CD14-positive monocyte (primary cell): ENCODE measurements around the gene KCNC1. TPM values are rescaled to one million over a fixed set of nuclear protein-coding genes. Genes with fewer than 3 reads are reported as not detected.

Source experiments
- DNase-seq, 3 donors: peaks; one replicate each; pipeline ENCODE4 v3.0.0-alpha.2; 2011 to 2022
- H2AFZ ChIP-seq: 2 replicates; pipeline ENCODE4 v1.6.0; 2012; ENCODE audit warnings: mild to moderate bottlenecking, low read depth, low read length, inconsistent platforms; ENCODE audit not compliant: insufficient read depth, poor library complexity, severe bottlenecking
- H3K27ac ChIP-seq, 2 donors: 1 replicate in 1 of 2; 2 replicates in 1 of 2; pipeline ENCODE4 v1.5.1; 2012 to 2013; ENCODE audit warnings: low read length in 2 of 2, control low read depth in 1 of 2, inconsistent platforms in 1 of 2, low read depth in 1 of 2, mild to moderate bottlenecking in 1 of 2
- H3K27me3 ChIP-seq, 2 donors: one replicate each; pipeline versions ENCODE4 v1.6.0 to v1.6.1; 2011 to 2013; ENCODE audit warnings: low read length in 2 of 2; ENCODE audit not compliant: control insufficient read depth in 2 of 2, insufficient read depth in 2 of 2
- H3K36me3 ChIP-seq, 2 donors: replicated peaks in 1 of 2; 1 replicate in 1 of 2; 2 replicates in 1 of 2; pipeline versions ENCODE4 v1.5.1 to v1.6.1; 2012 to 2013; ENCODE audit warnings: low read length in 2 of 2, control low read depth in 1 of 2, inconsistent platforms in 1 of 2, mild to moderate bottlenecking in 1 of 2; ENCODE audit not compliant: insufficient read depth in 2 of 2, control insufficient read depth in 1 of 2
- H3K4me1 ChIP-seq, 2 donors: 1 replicate in 1 of 2; 2 replicates in 1 of 2; pipeline versions ENCODE4 v1.5.1 to v1.6.1; 2012 to 2013; ENCODE audit warnings: low read length in 2 of 2, control low read depth in 1 of 2, inconsistent platforms in 1 of 2, mild to moderate bottlenecking in 1 of 2, moderate library complexity in 1 of 2; ENCODE audit not compliant: insufficient read depth in 2 of 2, control insufficient read depth in 1 of 2
- H3K4me2 ChIP-seq: replicated peaks from 2 replicates; pipeline ENCODE3; 2012; ENCODE audit warnings: low read length, moderate library complexity, mild to moderate bottlenecking; ENCODE audit not compliant: poor library complexity, severe bottlenecking; ENCODE audit errors: extremely low read depth
- H3K4me3 ChIP-seq, 3 experiments: fragments of 200-600 bp in 1 of 3; sonication (generic) in 1 of 3; replicated peaks in 1 of 3; 1 replicate in 2 of 3; 2 replicates in 1 of 3; pipeline ENCODE4 v1.5.1; 2011 to 2013; ENCODE audit warnings: low read length in 3 of 3, mild to moderate bottlenecking in 3 of 3, control low read depth in 2 of 3, low read depth in 2 of 3, inconsistent platforms in 1 of 3, moderate library complexity in 1 of 3
- H3K79me2 ChIP-seq: 2 replicates; pipeline ENCODE4 v1.6.0; 2012; ENCODE audit warnings: mild to moderate bottlenecking, control low read depth, inconsistent platforms, low read length, moderate library complexity; ENCODE audit not compliant: insufficient read depth
- H3K9ac ChIP-seq: 2 replicates; pipeline ENCODE4 v1.6.0; 2017; ENCODE audit warnings: low read length, mild to moderate bottlenecking; ENCODE audit not compliant: insufficient read depth, poor library complexity, severe bottlenecking
- H3K9me3 ChIP-seq, 2 donors: replicated peaks in 1 of 2; 1 replicate in 1 of 2; 2 replicates in 1 of 2; pipeline versions ENCODE4 v1.5.1 to v1.6.1; 2012 to 2013; ENCODE audit warnings: low read length in 2 of 2, control low read depth in 1 of 2; ENCODE audit not compliant: control insufficient read depth in 1 of 2, insufficient read depth in 1 of 2
- H4K20me1 ChIP-seq: 2 replicates; pipeline ENCODE4 v1.6.0; 2012; ENCODE audit warnings: mild to moderate bottlenecking, low read length, control low read depth, moderate library complexity; ENCODE audit not compliant: insufficient read depth
- H3K27ac Mint-ChIP-seq, 7 donors: one replicate each; pipeline ENCODE4 v1.8.0; 2020; ENCODE audit warnings: mild to moderate bottlenecking in 7 of 7, mixed read lengths in 7 of 7, moderate library complexity in 6 of 7, inconsistent platforms in 2 of 7
- H3K27me3 Mint-ChIP-seq, 3 donors: one replicate each; pipeline ENCODE4 v1.8.0; 2021 to 2022; ENCODE audit warnings: low read depth in 3 of 3, mild to moderate bottlenecking in 3 of 3, mixed read lengths in 3 of 3, moderate library complexity in 3 of 3, inconsistent platforms in 1 of 3
- H3K36me3 Mint-ChIP-seq, 2 donors: one replicate each; pipeline ENCODE4 v1.8.0; 2020; ENCODE audit warnings: mixed read lengths in 2 of 2, inconsistent platforms in 1 of 2, mild to moderate bottlenecking in 1 of 2
- H3K4me1 Mint-ChIP-seq: one replicate; pipeline ENCODE4 v1.8.0; 2020; ENCODE audit warnings: mild to moderate bottlenecking, mixed read lengths
- H3K4me3 Mint-ChIP-seq, 2 donors: one replicate each; pipeline ENCODE4 v1.8.0; 2020; ENCODE audit warnings: mild to moderate bottlenecking in 2 of 2, mixed read lengths in 2 of 2, moderate library complexity in 1 of 2
- H3K9me3 Mint-ChIP-seq, 7 donors: one replicate each; pipeline ENCODE4 v1.8.0; 2020 to 2022; ENCODE audit warnings: mixed read lengths in 7 of 7, mild to moderate bottlenecking in 6 of 7, moderate library complexity in 6 of 7, inconsistent platforms in 2 of 7
- WGBS: methylation state at CpG from one replicate; pipeline ENCODE4 v1.1.5; 2013; ENCODE audit warnings: missing lambda C conversion rate; ENCODE audit not compliant: insufficient coverage; 5-methylcytosine and 5-hydroxymethylcytosine counted together
- intact Hi-C, 2 donors: fragments of 100-400 bp; cut with micrococcal nuclease; formaldehyde crosslinking; loops; one replicate each; pipeline versions ENCODE4 v1.15.0 to v1.15.1; 2023
- polyA plus RNA-seq, 3 donors: library from polyadenylated mRNA; depleted of rRNA in 1 of 3; unstranded in 2 of 3; stranded (reverse) in 1 of 3; fragments of 300-500 nt in 2 of 3; fragments of >200 nt in 1 of 3; fragmentation: Illumina TruSeq in 2 of 3; gene quantifications; 1 replicate in 2 of 3; 2 replicates in 1 of 3; pipeline ENCODE4 v1.2.3, GENCODE V29; 2012 to 2021
- TF ChIP-seq, protein P1 (sequence below): fragments of 200-600 bp; IDR thresholded peaks from one replicate; pipeline ENCODE4 v1.8.0; 2022; ENCODE audit warnings: antibody characterized with exemption, mild to moderate bottlenecking

Gene KCNC1
- polyA plus RNA-seq, 3 donors: not detected

DNA sequence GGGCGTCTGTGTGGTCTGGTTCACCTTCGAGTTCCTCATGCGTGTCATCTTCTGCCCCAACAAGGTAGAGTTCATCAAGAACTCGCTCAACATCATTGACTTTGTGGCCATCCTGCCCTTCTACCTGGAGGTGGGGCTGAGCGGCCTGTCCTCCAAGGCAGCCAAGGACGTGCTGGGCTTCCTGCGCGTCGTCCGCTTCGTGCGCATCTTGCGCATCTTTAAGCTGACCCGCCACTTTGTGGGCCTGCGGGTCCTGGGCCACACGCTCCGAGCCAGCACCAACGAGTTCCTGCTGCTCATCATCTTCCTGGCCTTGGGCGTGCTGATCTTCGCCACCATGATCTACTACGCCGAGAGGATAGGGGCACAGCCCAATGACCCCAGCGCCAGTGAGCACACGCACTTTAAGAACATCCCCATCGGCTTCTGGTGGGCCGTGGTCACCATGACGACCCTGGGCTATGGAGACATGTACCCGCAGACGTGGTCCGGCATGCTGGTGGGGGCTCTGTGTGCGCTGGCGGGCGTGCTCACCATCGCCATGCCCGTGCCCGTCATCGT, 37.3 kb downstream of the KCNC1 start:
- no peak overlapping the region for H3K4me3 Mint-ChIP-seq

DNA sequence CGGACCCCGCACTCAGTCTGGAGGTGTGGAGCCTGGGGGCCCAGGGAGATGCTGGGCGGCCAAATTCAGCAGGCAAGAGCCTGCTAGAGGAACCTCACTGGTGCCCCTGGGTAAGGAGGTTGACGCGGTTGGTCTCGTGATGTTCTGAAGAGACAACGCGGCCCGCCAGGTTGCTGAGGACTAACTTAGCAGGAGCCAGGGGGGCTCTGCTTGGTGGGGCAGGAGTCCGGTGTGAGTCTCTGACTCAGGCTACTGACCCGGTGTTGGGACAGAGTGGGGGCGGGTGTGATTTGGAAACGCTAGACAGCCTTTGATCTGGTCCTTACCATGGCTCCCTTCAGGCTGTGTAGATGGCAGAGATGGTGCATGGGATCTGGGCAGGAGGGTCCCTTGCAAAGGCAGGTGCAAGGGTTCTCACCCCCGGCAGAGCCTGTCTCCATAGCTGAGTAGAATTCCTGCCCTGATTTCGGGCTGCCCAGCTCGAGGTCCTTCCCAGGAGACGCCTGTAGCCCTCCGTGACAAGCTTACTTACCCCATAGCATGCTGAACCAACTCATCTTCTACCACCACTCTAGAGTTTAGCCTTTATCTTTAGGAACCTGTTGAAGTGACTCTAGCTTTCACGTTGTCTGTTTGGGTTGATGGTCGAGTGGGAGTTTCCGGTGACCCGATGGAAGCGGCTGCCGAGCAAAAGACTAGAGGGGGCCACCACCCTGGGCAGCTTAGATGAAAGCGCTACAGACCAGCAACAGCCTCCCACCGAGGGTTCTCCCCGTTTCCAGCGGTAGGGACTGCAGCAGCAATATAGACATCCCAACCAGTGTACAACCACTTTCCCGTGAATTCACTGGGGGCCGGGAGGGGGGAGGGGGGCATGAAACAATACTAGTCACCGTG, 38.4 kb downstream of the KCNC1 start:
- H3K4me3 ChIP-seq: no peak overlapping the region
- peak overlapping the region in 2 of 7 donors; percentile 18 to 41 for H3K27ac Mint-ChIP-seq
- TF ChIP-seq, protein P1, sequence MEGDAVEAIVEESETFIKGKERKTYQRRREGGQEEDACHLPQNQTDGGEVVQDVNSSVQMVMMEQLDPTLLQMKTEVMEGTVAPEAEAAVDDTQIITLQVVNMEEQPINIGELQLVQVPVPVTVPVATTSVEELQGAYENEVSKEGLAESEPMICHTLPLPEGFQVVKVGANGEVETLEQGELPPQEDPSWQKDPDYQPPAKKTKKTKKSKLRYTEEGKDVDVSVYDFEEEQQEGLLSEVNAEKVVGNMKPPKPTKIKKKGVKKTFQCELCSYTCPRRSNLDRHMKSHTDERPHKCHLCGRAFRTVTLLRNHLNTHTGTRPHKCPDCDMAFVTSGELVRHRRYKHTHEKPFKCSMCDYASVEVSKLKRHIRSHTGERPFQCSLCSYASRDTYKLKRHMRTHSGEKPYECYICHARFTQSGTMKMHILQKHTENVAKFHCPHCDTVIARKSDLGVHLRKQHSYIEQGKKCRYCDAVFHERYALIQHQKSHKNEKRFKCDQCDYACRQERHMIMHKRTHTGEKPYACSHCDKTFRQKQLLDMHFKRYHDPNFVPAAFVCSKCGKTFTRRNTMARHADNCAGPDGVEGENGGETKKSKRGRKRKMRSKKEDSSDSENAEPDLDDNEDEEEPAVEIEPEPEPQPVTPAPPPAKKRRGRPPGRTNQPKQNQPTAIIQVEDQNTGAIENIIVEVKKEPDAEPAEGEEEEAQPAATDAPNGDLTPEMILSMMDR: no peak
- peaks cover 0 to 2% (median 0%) of the 10 kb centered on the region in 7 donors for H3K9me3 Mint-ChIP-seq
- 96% methylated on average over 18 of the region's 31 CpGs for WGBS
- H4K20me1 ChIP-seq: no peaks in the 10 kb centered on the region
- intact Hi-C loops: no loop called here
- H2AFZ ChIP-seq: no peak overlapping the region
- H3K4me2 ChIP-seq: no peak overlapping the region
- no peak overlapping the region for H3K27ac ChIP-seq
- no peak for DNase-seq
- H3K4me3 Mint-ChIP-seq: no peak overlapping the region
- no peaks in the 10 kb centered on the region for H3K9me3 ChIP-seq
- H3K36me3 Mint-ChIP-seq: no peaks in the 10 kb centered on the region
- H3K27me3 Mint-ChIP-seq: peaks cover 0 to 6% (median 1%) of the 10 kb centered on the region in 3 donors
- H3K9ac ChIP-seq: no peak overlapping the region
- H3K4me1 Mint-ChIP-seq: no peaks in the 10 kb centered on the region
- H3K4me1 ChIP-seq: no peaks in the 10 kb centered on the region
- H3K79me2 ChIP-seq: no peaks in the 10 kb centered on the region
- H3K36me3 ChIP-seq: no peaks in the 10 kb centered on the region
- no peaks in the 10 kb centered on the region for H3K27me3 ChIP-seq

More for the DNA sequence above, 37.3 kb downstream of the KCNC1 start:
- H3K27ac ChIP-seq: no peak overlapping the region
- Mint-ChIP-seq H3K4me1 (no peaks in the 10 kb centered on the region), H3K27ac (no peak overlapping the region), H3K27me3 (peaks cover 0 to 8% (median 1%) of the 10 kb centered on the region in 3 donors), H3K36me3 (no peaks in the 10 kb centered on the region), H3K9me3 (peaks cover 0 to 2% (median 0%) of the 10 kb centered on the region in 7 donors)
- TF ChIP-seq, protein P1: no peak
- no peaks in the 10 kb centered on the region for H3K9me3 ChIP-seq
- intact Hi-C loops: no loop called here
- no peaks in the 10 kb centered on the region for H3K79me2 ChIP-seq
- no peaks in the 10 kb centered on the region for H3K4me1 ChIP-seq
- no peak overlapping the region for H3K9ac ChIP-seq
- no peak overlapping the region for H3K4me3 ChIP-seq
- no peak overlapping the region for H2AFZ ChIP-seq
- WGBS: 95% methylated on average over 35 of the region's 37 CpGs
- no peaks in the 10 kb centered on the region for H3K27me3 ChIP-seq
- no peaks in the 10 kb centered on the region for H4K20me1 ChIP-seq
- no peak overlapping the region for H3K4me2 ChIP-seq
- H3K36me3 ChIP-seq: no peaks in the 10 kb centered on the region
- no peak for DNase-seq
